DMS79 treated with DMSO at 0.1 percent for 48 hours (cell line): ENCODE measurements around the gene GBX2.
A peak's percentile ranks its signal among the peaks of the same experiment; 100 is the strongest.

Experiments used
- DNase-seq: peaks from one replicate; lab custom pipeline; 2025; lab: John Stamatoyannopoulos, UW

GBX2 gene

GRCh38 chr2:236180831-236181453 lies 12.8 kb upstream of the GBX2 start:
- DNase-seq, result peak; percentile 72

GRCh38 chr2:236180076-236180816 lies 12.1 kb upstream of the GBX2 start:
- no peak for DNase-seq

GRCh38 chr2:236179236-236180075 lies 11.3 kb upstream of the GBX2 start:
- DNase-seq, result peak; percentile 19

DNA sequence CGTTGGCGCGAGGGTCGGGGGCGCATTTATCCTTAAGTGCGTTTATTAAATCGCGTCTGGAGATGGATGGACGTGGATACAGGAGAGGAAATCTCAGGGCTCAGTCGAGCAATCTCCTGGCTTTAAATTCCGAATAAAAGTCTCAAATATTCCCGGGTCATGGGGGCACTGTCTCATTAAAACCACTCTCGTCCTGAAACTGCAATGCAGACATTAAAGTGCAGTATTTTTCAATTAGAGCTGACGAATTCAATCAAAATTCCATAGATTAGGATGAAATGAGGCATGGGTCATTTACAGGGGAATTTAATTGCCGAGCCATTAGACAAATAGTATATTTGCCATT lies 10.7 kb upstream of the GBX2 start:
- DNase-seq, result no peak

- peak; percentile 53 for DNase-seq
Observed at GRCh38 chr2:236177967-236178889, 10.0 kb upstream of the GBX2 start.

DNA sequence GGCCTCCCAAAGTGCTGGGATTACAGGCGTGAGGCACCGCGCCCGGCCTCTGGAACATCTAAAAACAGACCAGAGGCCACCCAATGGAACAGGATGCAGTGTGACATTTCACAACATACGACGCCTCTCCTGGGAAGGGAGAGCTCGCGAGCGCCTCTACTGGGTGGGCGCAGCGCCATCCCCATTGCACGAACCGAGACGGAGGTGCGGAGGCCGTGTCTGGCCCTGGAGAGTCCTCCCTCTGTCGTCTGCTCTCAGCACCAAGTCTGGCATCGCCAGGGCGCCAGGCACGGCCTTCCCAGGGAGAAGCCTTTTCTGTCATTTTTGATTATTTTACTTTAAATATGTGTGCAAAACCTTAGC lies 9.4 kb upstream of the GBX2 start:
- DNase-seq, result peak; percentile 14

DNA sequence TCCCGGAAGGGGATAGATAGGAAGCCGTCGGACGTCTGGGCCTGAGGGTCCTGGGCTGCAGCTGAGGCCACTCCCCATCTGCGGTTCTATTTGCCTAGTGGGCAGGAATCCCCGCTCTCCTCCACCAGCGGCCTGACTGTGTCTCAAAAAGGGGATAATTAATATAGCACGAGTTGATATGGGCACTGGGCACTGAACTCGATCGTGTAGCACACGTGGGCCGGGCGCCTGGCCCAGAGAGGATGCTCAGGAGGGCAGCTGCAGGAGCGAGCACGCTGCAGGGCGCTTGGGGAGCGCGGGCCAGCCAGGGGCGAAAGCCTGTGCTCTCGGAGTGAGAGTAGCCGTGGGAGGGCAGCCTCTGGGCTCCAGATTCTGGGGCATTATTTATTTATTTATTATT lies 8.8 kb upstream of the GBX2 start:
- no peak for DNase-seq

- DNase-seq, result no peak
Observed at GRCh38 chr2:236176417-236176816, 8.2 kb upstream of the GBX2 start.

- DNase-seq, result no peak
Observed at GRCh38 chr2:236175548-236176150, 7.5 kb upstream of the GBX2 start.

DNA sequence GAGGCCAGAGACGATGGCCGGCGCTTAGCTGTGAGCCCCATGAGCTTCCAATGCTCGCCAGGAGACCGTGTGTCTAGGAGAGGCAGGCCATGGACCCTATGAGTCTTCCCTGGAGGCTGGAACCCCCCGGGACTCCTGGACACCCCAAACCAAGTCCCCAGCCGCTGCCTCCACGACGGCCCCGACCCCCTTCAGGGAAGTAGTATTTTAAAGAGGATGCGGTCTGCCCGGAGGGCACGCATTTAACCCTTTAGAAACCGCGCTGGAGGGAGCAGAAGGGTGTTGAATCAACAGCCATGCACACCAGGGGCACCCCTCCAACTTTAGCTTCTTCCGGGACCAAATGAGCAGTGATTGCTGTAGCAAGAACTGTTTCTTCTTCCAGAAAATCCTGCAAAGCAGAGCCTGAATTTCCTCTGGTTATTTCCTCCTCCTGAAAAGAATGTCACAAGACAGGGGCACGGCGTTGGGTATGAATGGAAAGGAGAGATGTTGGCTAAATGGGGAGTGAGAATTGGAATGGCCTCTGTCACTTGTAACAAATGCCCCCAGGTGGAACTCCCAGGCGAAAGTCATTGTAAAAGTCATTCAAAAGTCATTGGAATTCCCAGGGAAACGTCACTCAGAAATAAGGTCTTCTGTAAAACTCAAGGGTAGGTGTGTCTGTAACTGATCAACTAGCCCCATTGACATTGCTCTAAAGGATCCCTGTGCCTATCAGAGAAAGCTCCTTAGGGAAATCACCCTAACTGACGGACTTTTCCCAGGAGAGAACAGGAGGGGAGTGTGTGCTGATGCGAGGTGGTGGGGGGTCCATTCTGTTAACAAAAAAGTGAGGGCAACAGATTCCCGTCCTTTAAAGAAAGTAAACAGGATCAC lies 5.8 kb upstream of the GBX2 start:
- no peak for DNase-seq

- DNase-seq, result no peak
Observed at GRCh38 chr2:236173036-236173728, 5.0 kb upstream of the GBX2 start.

- no peak for DNase-seq
Observed at GRCh38 chr2:236172255-236173035, 4.3 kb upstream of the GBX2 start.

- DNase-seq, result no peak
Observed at GRCh38 chr2:236171680-236172254, 3.6 kb upstream of the GBX2 start.

GRCh38 chr2:236171181-236171679 lies 3.0 kb upstream of the GBX2 start:
- DNase-seq, result no peak

DNA sequence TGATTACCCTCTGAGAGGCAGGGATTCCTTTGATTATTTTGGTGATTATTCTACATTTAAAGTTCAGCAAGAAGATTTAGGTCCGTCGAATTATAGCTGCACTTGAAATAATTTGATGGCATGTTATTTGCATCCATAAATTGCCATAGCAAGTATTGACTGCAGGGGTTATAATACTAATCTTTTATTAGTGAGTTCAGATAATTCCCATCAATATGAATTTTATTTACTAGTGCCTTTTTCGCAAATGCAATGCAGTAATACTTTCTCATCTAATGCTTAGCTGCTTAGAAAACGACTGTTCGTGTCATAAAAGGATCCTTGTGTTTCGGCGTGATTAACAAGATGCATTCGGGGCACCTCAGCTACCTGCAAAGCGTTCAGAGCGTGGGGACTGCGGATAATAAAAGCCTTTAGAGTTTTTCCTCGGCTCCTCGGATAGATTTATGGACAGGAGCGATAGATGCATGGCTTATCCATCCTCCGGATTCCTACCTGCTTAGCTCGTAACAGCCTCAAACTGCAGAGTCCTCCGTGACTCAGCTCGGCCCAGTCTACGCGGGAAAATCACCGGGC lies 2.5 kb upstream of the GBX2 start:
- DNase-seq, result no peak

GRCh38 chr2:236169741-236170589 lies 1.8 kb upstream of the GBX2 start:
- no peak for DNase-seq

- DNase-seq, result peak; percentile 33
Observed at GRCh38 chr2:236169151-236169721, 1.1 kb upstream of the GBX2 start.
